Central memory CD8-positive, alpha-beta T cell (primary cell): ENCODE measurements around the gene GPAM.
"Not testable (repeated sequence)": the region's sequence is repeated elsewhere in the genome, so short reads cannot be mapped to it uniquely, and the experiment has no call there.

Experiments
- ATAC-seq: fragments of 150-1000 bp; cut with Tn5 transposase; replicated peaks from 2 replicates; pipeline ENCODE4 v1.10.0; 2022; ENCODE audit warnings: mild to moderate bottlenecking, moderate FRiP score, moderate number of reproducible peaks; ENCODE audit not compliant: poor library complexity, severe bottlenecking; ENCODE audit errors: extremely low read depth
- DNase-seq, 2 donors: peaks; one replicate each; pipeline ENCODE4 v3.0.0; 2021; ENCODE audit warnings: low spot score in 2 of 2
- H3K27ac Mint-ChIP-seq: one replicate; pipeline ENCODE4 v1.8.0; 2022; ENCODE audit warnings: low read depth, mild to moderate bottlenecking, moderate library complexity, mixed read lengths
- H3K27me3 Mint-ChIP-seq: one replicate; pipeline ENCODE4 v1.8.0; 2022; ENCODE audit warnings: mixed read lengths
- H3K36me3 Mint-ChIP-seq: one replicate; pipeline ENCODE4 v1.8.0; 2022; ENCODE audit warnings: mild to moderate bottlenecking, moderate library complexity, mixed read lengths; ENCODE audit not compliant: insufficient read depth
- H3K4me1 Mint-ChIP-seq: one replicate; pipeline ENCODE4 v1.8.0; 2022; ENCODE audit warnings: mixed read lengths
- H3K4me3 Mint-ChIP-seq: one replicate; pipeline ENCODE4 v1.8.0; 2022; ENCODE audit warnings: mild to moderate bottlenecking, moderate library complexity, mixed read lengths
- H3K9me3 Mint-ChIP-seq: one replicate; pipeline ENCODE4 v1.8.0; 2022; ENCODE audit warnings: mixed read lengths

Gene GPAM

DNA sequence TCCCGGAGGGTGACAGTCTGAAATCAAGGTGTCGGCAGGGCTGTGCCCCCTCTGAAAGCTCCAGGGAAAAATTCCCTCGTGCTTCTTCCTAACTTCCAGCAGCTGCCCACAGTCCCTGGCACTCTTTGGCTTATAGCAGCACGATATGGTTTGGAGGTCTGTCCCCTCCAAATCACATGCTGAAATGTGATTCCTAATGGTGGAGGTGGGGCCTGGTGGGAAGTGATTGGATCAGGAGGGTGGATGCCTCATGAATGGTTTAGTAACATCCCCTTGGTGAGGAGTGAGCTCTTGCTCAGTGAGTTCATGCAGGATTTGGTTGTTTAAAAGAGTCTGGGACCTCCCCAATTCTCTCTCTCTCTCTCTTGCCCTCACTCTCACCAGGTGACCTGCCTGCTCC, 51.1 kb downstream of the GPAM start:
- H3K27me3 Mint-ChIP-seq, result peaks cover 19% of the 10 kb centered on the region
- no peak for DNase-seq
- H3K9me3 Mint-ChIP-seq, result no peaks in the 10 kb centered on the region
- H3K27ac Mint-ChIP-seq, result no peak overlapping the region
- no peak overlapping the region for H3K4me3 Mint-ChIP-seq
- no peaks in the 10 kb centered on the region for H3K4me1 Mint-ChIP-seq
- ATAC-seq, result no peak
- H3K36me3 Mint-ChIP-seq, result no peaks in the 10 kb centered on the region

DNA sequence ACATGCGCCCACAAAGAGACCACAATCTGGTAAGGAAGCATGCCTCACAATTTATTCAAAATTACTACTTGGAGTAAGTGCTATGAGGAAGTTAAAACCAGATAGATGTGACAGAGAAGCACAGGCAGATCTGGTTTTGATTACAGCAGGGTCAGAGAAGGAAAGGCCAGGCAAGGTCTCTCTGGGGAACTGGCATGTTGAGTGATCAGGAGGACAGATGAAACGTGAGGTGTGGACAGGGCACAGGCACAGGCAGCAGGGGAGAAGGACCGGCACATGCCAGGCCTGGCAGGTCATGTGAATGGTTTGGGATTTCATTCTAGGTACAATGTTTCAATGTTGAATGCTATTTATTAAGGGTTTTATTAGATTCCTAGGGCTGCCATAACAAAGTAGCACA, 51.6 kb downstream of the GPAM start:
- DNase-seq (no peak), ATAC-seq (no peak)
- Mint-ChIP-seq H3K27me3 (peaks cover 19% of the 10 kb centered on the region), H3K4me3 (no peak overlapping the region), H3K36me3 (no peaks in the 10 kb centered on the region), H3K4me1 (no peaks in the 10 kb centered on the region), H3K27ac (no peak overlapping the region), H3K9me3 (no peaks in the 10 kb centered on the region)

GRCh38 chr10:112131346-112131745, 52.2 kb downstream of the GPAM start:
- Mint-ChIP-seq H3K36me3 (no peaks in the 10 kb centered on the region), H3K27me3 (peaks cover 19% of the 10 kb centered on the region), H3K27ac (no peak overlapping the region), H3K4me1 (no peaks in the 10 kb centered on the region), H3K4me3 (no peak overlapping the region), H3K9me3 (no peaks in the 10 kb centered on the region)
- no peak for DNase-seq
- no peak for ATAC-seq

DNA sequence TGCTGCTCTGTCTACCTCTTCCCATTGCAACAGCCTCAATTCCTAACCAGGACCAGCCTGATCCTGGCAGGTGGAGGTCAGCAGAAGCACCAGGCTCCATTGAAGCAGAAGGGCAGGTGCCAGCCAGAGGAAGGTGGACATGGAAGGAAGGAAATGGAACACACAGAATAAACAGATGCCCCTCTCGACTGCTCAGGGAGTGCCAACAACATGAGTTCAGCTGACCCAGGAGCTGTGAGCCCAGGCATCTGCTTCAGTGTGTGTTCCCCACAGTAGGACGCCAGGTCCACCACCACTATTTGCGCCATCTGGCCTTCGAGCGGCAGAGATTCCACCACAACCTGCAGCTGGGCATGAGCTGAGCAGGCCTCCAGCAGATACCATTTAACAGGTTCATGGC, 56.7 kb downstream of the GPAM start:
- Mint-ChIP-seq H3K4me1 (no peaks in the 10 kb centered on the region), H3K36me3 (no peaks in the 10 kb centered on the region), H3K4me3 (no peak overlapping the region), H3K27ac (no peak overlapping the region), H3K9me3 (no peaks in the 10 kb centered on the region), H3K27me3 (peaks cover 19% of the 10 kb centered on the region)
- ATAC-seq, result no peak
- DNase-seq, result no peak

GRCh38 chr10:112126172-112126571, 57.4 kb downstream of the GPAM start:
- no peaks in the 10 kb centered on the region for H3K4me1 Mint-ChIP-seq
- no peak overlapping the region for H3K4me3 Mint-ChIP-seq

GRCh38 chr10:112124866-112125265, 58.7 kb downstream of the GPAM start:
- Mint-ChIP-seq H3K4me3 (no peak overlapping the region), H3K36me3 (no peaks in the 10 kb centered on the region), H3K9me3 (no peaks in the 10 kb centered on the region), H3K27me3 (peaks cover 26% of the 10 kb centered on the region), H3K4me1 (no peaks in the 10 kb centered on the region), H3K27ac (no peak overlapping the region)
- ATAC-seq (no peak), DNase-seq (no peak)

More at GRCh38 chr10:112126172-112126571, 57.4 kb downstream of the GPAM start:
- Mint-ChIP-seq H3K9me3 (no peaks in the 10 kb centered on the region), H3K27ac (no peak overlapping the region), H3K36me3 (no peaks in the 10 kb centered on the region), H3K27me3 (peaks cover 23% of the 10 kb centered on the region)
- no peak for ATAC-seq
- no peak for DNase-seq

DNA sequence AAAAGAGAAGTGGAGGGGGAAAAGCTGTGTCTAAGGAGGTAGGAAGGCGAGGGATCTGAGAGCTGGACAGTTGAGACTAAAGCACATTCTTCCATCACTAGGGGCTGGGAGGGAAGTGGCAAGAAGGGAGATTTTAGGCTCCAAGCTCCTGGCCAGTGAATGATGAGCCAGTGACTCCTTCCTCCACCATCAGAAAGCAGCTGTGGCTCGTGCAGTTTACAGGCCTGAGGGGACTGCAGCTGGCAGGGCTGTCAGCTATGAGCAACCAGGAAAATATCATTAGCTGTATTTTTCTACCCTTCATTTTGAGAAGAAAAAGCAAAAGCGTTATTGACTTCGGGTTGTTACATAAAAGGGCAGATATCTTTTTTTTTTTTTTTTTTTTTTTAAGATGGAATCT, 60.7 kb downstream of the GPAM start:
- no peak overlapping the region for H3K4me3 Mint-ChIP-seq
- ATAC-seq (no peak), DNase-seq (no peak)
- peaks cover 27% of the 10 kb centered on the region for H3K27me3 Mint-ChIP-seq
- no peaks in the 10 kb centered on the region for H3K4me1 Mint-ChIP-seq
- no peaks in the 10 kb centered on the region for H3K9me3 Mint-ChIP-seq
- no peaks in the 10 kb centered on the region for H3K36me3 Mint-ChIP-seq
- no peak overlapping the region for H3K27ac Mint-ChIP-seq

- no peaks in the 10 kb centered on the region for H3K4me1 Mint-ChIP-seq
- ATAC-seq, result no peak
- H3K4me3 Mint-ChIP-seq, result no peak overlapping the region
- H3K36me3 Mint-ChIP-seq, result no peaks in the 10 kb centered on the region
- peaks cover 25% of the 10 kb centered on the region for H3K27me3 Mint-ChIP-seq
- DNase-seq, result no peak
- no peak overlapping the region for H3K27ac Mint-ChIP-seq
- no peaks in the 10 kb centered on the region for H3K9me3 Mint-ChIP-seq
Measured at GRCh38 chr10:112120491-112120890, 63.1 kb downstream of the GPAM start.

DNA sequence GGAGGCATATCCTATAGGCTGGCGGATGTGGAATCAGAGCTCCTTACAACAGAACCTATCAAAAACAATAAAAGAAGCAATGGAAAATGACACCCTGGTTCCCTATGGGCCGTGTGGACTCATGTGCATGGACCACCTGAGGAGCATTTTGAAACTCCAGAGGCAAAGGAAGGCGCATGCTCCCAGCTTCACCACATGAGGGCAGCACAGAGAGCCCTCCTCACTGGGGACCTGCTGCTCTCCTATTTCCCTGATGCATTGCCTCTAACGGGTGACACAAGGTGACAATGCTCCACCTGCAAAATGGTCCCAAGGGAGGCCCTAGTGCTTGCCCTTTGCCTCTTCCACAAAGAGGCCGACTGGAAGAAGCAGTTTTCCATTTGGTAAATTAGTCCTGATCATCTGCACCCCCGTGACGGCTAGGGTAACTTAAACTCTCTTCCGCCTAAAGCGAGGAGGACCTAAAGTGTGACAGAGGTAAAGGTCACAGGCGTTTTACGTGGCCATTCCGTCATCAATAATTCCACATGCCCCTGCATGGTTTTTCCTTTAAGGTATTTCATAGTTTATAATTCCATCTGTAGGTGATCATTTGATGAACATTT, 67.7 kb downstream of the GPAM start:
- Mint-ChIP-seq H3K4me1 (no peaks in the 10 kb centered on the region), H3K27ac (no peak overlapping the region), H3K4me3 (no peak overlapping the region), H3K9me3 (no peaks in the 10 kb centered on the region), H3K36me3 (no peaks in the 10 kb centered on the region), H3K27me3 (peaks cover 19% of the 10 kb centered on the region)
- ATAC-seq (no peak), DNase-seq (peak in 1 of 2 donors; percentile 16)

- DNase-seq, H3K4me3 Mint-ChIP-seq, H3K36me3 Mint-ChIP-seq, H3K9me3 Mint-ChIP-seq, H3K27ac Mint-ChIP-seq, ATAC-seq, H3K4me1 Mint-ChIP-seq: not testable (repeated sequence)
- peaks cover 11% of the 10 kb centered on the region for H3K27me3 Mint-ChIP-seq
Measured at GRCh38 chr10:112109779-112110178, 73.8 kb downstream of the GPAM start.
